Liver (tissue), 3 donors: ENCODE results near the gene FRK.

Experiments used
- CTCF ChIP-seq: fragments of 150-350 bp; IDR thresholded peaks from 2 replicates; pipeline ENCODE4 v1.5.1; 2017; ENCODE audit warnings: improper control_type of control experiment, low read depth, low read length; ENCODE audit not compliant: missing input control
- EGR1 ChIP-seq, 2 donors: IDR thresholded peaks; 2 replicates each; pipeline ENCODE4 v1.6.1; 2016 to 2018; ENCODE audit warnings: antibody characterized with exemption in 2 of 2, low read depth in 2 of 2
- FOXA1 ChIP-seq: IDR thresholded peaks from 2 replicates; pipeline ENCODE4 v1.6.1; 2016; ENCODE audit warnings: antibody characterized with exemption
- HNF4A ChIP-seq, 2 donors: conservative IDR thresholded peaks; 2 replicates each; pipeline ENCODE4 v1.6.1; 2016; ENCODE audit warnings: antibody characterized with exemption in 2 of 2, mild to moderate bottlenecking in 2 of 2
- NR2F2 ChIP-seq: IDR thresholded peaks from 2 replicates; pipeline ENCODE4 v1.6.1; 2016; ENCODE audit warnings: antibody characterized with exemption
- REST ChIP-seq: IDR thresholded peaks from 2 replicates; pipeline ENCODE4 v1.6.1; 2016; ENCODE audit warnings: antibody characterized with exemption, mild to moderate bottlenecking
- SP1 ChIP-seq: IDR thresholded peaks from 2 replicates; pipeline ENCODE4 v1.6.1; 2018; ENCODE audit warnings: antibody characterized with exemption, mild to moderate bottlenecking
- TF ChIP-seq, protein P1 (sequence below): IDR thresholded peaks from 2 replicates; pipeline ENCODE4 v1.6.1; 2016; ENCODE audit warnings: antibody characterized with exemption
- donor health status: healthy.
- donor health status: healthy.

GRCh38 chr6:115969930-115970273, 90.8 kb downstream of the FRK start:
- TF ChIP-seq CTCF (no peak), SP1 (no peak), NR2F2 (no peak), EGR1 (IDR thresholded peaks at IDR 0.05; ENCODE audit: low read depth in 2 of 2) (no peak), REST (no peak), FOXA1 (no peak), HNF4A (conservative IDR thresholded peaks at IDR 0.05) (no peak)
- TF ChIP-seq, protein P1, sequence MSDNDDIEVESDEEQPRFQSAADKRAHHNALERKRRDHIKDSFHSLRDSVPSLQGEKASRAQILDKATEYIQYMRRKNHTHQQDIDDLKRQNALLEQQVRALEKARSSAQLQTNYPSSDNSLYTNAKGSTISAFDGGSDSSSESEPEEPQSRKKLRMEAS = no peak
